ENCODE results near the gene GRIN3B.

GRIN3B gene

GRCh38 chr19:1055886-1056620 is 55.8 kb downstream of the GRIN3B start:
- no peak for DNase-seq (ENCODE audit: low read depth in 1 of 2, low spot score in 1 of 2)

- no peak for DNase-seq (ENCODE audit: low read depth in 1 of 2, low spot score in 1 of 2)
These were observed 57.1 kb downstream of the GRIN3B start for GRCh38 chr19:1057176-1057855.

GRCh38 chr19:1058112-1058511 is 57.9 kb downstream of the GRIN3B start:
- DNase-seq (ENCODE audit: low read depth in 1 of 2, low spot score in 1 of 2) = no peak
